ENCODE results near the gene OR7C1.

OR7C1 gene

GRCh38 chr19:14840206-14840605 lies 5.2 kb upstream of the OR7C1 start:
- no peak for TF ChIP-seq CTCF (IDR thresholded peaks at IDR 0.05; ENCODE audit: low read depth, low read length)

DNA sequence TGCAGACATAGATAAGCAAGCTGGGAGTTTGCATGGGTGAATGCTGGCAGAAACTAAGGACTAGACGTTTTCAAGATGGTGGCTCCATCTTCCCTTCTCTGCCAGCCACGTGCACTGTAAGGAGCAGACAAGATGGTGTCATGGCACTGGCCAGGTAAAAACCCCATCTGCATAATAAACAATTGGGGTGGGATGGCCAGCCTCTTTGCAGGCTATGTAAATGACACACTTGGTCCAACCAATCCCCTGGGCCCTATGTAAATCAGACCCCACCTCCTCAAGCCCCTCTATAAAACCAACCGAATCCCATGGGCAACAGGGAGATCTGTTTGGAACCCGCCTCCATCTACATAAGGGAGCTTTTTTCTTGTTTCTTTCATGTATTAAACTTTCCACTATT lies 2.4 kb upstream of the OR7C1 start:
- no peak for DNase-seq (ENCODE audit: low read depth in 2 of 2)
- no peak for TF ChIP-seq CTCF (IDR thresholded peaks at IDR 0.05; ENCODE audit: low read depth, low read length)
- H3K4me3 ChIP-seq (replicated peaks in 1 of 2; ENCODE audit: low read depth in 2 of 2, low read length in 2 of 2), result no peak overlapping the region

More at GRCh38 chr19:14840206-14840605, 5.2 kb upstream of the OR7C1 start:
- peak in 1 of 2 donors; percentile 2 for DNase-seq (ENCODE audit: low read depth in 2 of 2)
- H3K4me3 ChIP-seq (replicated peaks in 1 of 2; ENCODE audit: low read depth in 2 of 2, low read length in 2 of 2), result no peak overlapping the region

GRCh38 chr19:14830702-14831101 lies 4.3 kb downstream of the OR7C1 start:
- DNase-seq (ENCODE audit: low read depth in 2 of 2), result no peak
- no peak overlapping the region for H3K4me3 ChIP-seq (replicated peaks in 1 of 2; ENCODE audit: low read depth in 2 of 2, low read length in 2 of 2)
- TF ChIP-seq CTCF (IDR thresholded peaks at IDR 0.05; ENCODE audit: low read depth, low read length), result no peak

DNA sequence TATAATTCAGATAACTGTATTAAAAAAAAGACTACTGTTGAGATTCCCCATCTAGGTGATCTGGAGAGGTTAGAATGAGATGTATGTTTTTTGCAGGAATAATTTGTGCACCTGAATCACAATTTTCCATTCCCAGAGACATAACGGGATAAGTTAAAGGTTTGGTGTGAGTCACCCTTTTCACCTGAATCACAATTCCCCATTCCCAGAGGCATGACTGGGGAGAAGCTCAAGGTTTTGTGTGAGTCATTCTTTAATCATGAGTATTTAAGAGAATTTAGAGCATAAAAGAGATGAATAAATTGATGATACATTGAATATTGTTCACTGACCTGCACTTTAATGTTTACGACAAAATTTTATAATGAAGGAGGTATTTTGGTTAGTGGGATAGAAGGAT lies 9.0 kb downstream of the OR7C1 start:
- H3K4me3 ChIP-seq (replicated peaks in 1 of 2; ENCODE audit: low read depth in 2 of 2, low read length in 2 of 2), result no peak overlapping the region
- no peak for DNase-seq (ENCODE audit: low read depth in 2 of 2)
- no peak for TF ChIP-seq CTCF (IDR thresholded peaks at IDR 0.05; ENCODE audit: low read depth, low read length)

DNA sequence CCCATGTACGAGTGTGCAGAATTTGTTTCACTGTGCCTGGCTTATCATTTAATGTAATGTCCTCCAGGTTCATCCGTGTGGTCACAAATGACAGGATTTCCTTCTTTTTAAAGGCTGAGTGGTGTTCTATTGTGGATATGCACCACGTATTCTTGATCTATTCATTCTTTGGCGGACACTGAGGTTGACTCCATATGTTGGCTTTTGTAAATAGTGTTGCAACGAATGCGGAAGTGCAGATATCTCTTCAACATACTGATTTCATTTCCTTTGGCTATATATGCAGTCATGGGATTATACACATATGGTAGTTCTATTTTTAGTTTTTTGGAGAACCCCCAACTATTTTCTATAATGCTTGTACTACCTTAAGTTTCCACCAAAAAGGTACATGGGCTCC lies 13.0 kb downstream of the OR7C1 start:
- TF ChIP-seq CTCF (IDR thresholded peaks at IDR 0.05; ENCODE audit: low read depth, low read length), result no peak
- no peak overlapping the region for H3K4me3 ChIP-seq (replicated peaks in 1 of 2; ENCODE audit: low read depth in 2 of 2, low read length in 2 of 2)

DNA sequence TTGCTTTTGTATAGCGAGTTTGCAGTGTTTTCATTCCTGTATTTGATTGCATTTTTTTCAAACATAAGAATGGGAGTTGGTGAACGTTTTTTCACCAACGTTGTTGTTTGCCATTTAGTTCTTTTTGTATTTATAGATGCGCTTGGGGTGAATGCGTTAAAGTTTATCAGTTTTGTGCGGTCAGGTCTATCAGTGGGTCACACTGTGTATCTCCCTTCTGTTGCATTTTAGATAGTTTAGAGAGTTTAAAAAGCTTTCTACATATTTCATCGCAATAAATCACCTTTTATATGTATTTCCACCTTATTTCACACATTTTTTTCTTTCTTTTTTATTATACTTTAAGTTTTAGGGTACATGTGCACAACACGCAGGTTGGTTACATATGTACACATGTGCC lies 16.4 kb downstream of the OR7C1 start:
- no peak for TF ChIP-seq CTCF (IDR thresholded peaks at IDR 0.05; ENCODE audit: low read depth, low read length)
- no peak overlapping the region for H3K4me3 ChIP-seq (replicated peaks in 1 of 2; ENCODE audit: low read depth in 2 of 2, low read length in 2 of 2)
- DNase-seq (ENCODE audit: low read depth in 2 of 2), result no peak

More for the DNA sequence above, 13.0 kb downstream of the OR7C1 start:
- DNase-seq (ENCODE audit: low read depth in 2 of 2), result peak in 1 of 2 donors; percentile 11

GRCh38 chr19:14817052-14817451 lies 17.9 kb downstream of the OR7C1 start:
- TF ChIP-seq CTCF (IDR thresholded peaks at IDR 0.05; ENCODE audit: low read depth, low read length), result no peak
- DNase-seq (ENCODE audit: low read depth in 2 of 2), result no peak
- no peak overlapping the region for H3K4me3 ChIP-seq (replicated peaks in 1 of 2; ENCODE audit: low read depth in 2 of 2, low read length in 2 of 2)

Data from cardiac fibroblast (primary cell).